Measurements from ENCODE around the gene MPI.

- TF ChIP-seq CTCF (IDR thresholded peaks at IDR 0.05): no peak
- TF ChIP-seq POLR2A (IDR thresholded peaks at IDR 0.05): no peak
- no peak for TF ChIP-seq EP300 (IDR thresholded peaks at IDR 0.05)
These were observed 7.3 kb upstream of the MPI start for GRCh38 chr15:74882528-74882927.

All from suprapubic skin (tissue), 3 donors.